Fibroblast of peridontal ligament (primary cell): Measurements from ENCODE around the gene MBLAC1.
A peak's percentile ranks its signal among the peaks of the same experiment; 100 is the strongest.

ENCODE experiments used
- DNase-seq: peaks from one replicate; pipeline ENCODE4 v3.0.0-alpha.2; 2010; ENCODE audit errors: extremely low read depth

Gene MBLAC1

GRCh38 chr7:100126931-100127865 is at the start of gene MBLAC1:
Gene MBLAC1, plus strand, starts transcription at chr7:100126967. Its CDS starts 429 bp downstream, at chr7:100127396.
- DNase-seq: peak; percentile 93

- no peak for DNase-seq
Observed at GRCh38 chr7:100077205-100077604, 49.6 kb upstream of the MBLAC1 start.

GRCh38 chr7:100079024-100079560 is 47.7 kb upstream of the MBLAC1 start:
- no peak for DNase-seq

- peak; percentile 15 for DNase-seq
Observed at GRCh38 chr7:100080907-100081534, 45.7 kb upstream of the MBLAC1 start.

- peak; percentile 99 for DNase-seq
Observed at GRCh38 chr7:100081535-100082102, 45.1 kb upstream of the MBLAC1 start, which contains the start of gene ZNF3. Gene ZNF3, minus strand, starts transcription at chr7:100081723. Its CDS starts 4,366 bp downstream, at chr7:100077357.

GRCh38 chr7:100082978-100083377 is 43.8 kb upstream of the MBLAC1 start:
- DNase-seq: no peak

- no peak for DNase-seq
Observed at GRCh38 chr7:100085515-100085914, 41.3 kb upstream of the MBLAC1 start.

- DNase-seq: peak; percentile 97
Observed at GRCh38 chr7:100087055-100087750, 39.6 kb upstream of the MBLAC1 start.

GRCh38 chr7:100088095-100088620 is 38.6 kb upstream of the MBLAC1 start:
- DNase-seq: no peak

GRCh38 chr7:100088621-100089457 is 37.9 kb upstream of the MBLAC1 start, which contains the start of gene COPS6:
Gene COPS6, plus strand, starts transcription at chr7:100088969. Its CDS starts 22 bp downstream, at chr7:100088991.
- DNase-seq: peak; percentile 65

- peak; percentile 31 for DNase-seq
Observed at GRCh38 chr7:100089458-100090196, 37.1 kb upstream of the MBLAC1 start.

- no peak for DNase-seq
Observed at GRCh38 chr7:100090527-100091410, 36.0 kb upstream of the MBLAC1 start.

- DNase-seq: no peak
Observed at GRCh38 chr7:100091411-100092181, 35.2 kb upstream of the MBLAC1 start.

GRCh38 chr7:100093054-100093453 is 33.7 kb upstream of the MBLAC1 start:
- no peak for DNase-seq

GRCh38 chr7:100093498-100093897 is 33.3 kb upstream of the MBLAC1 start:
- DNase-seq: no peak

- no peak for DNase-seq
Observed at GRCh38 chr7:100093925-100094486, 32.8 kb upstream of the MBLAC1 start.

GRCh38 chr7:100095289-100095688 is 31.5 kb upstream of the MBLAC1 start:
- DNase-seq: no peak
